SU-DHL-6 (cell line): ENCODE data around the gene DNM1L.

Experiments used
- H2AFZ ChIP-seq: fragments of 200-600 bp; sonication (generic); 2 replicates; pipeline ENCODE4 v1.6.1; 2014; ENCODE audit warnings: low read depth, mild to moderate bottlenecking, moderate library complexity, mixed read lengths, antibody characterized with exemption, low read length; ENCODE audit not compliant: severe bottlenecking
- H3F3A ChIP-seq: fragments of 200-600 bp; shearing (Covaris generic); 2 replicates; pipeline ENCODE4 v1.6.0; 2016; ENCODE audit warnings: antibody characterized with exemption, mild to moderate bottlenecking; ENCODE audit not compliant: insufficient read depth
- H3K27ac ChIP-seq: fragments of 200-600 bp; sonication (generic); 2 replicates; pipeline ENCODE4 v1.5.1; 2016; ENCODE audit warnings: low read depth, mild to moderate bottlenecking, low read length, moderate library complexity, mixed read lengths
- H3K27me3 ChIP-seq: fragments of 200-600 bp; sonication (generic), shearing (Covaris generic); 2 replicates; pipeline ENCODE4 v1.6.0; 2014; ENCODE audit warnings: mild to moderate bottlenecking, low read length
- H3K36me3 ChIP-seq: fragments of 200-600 bp; sonication (generic); 2 replicates; pipeline ENCODE4 v1.6.1; 2014; ENCODE audit warnings: mild to moderate bottlenecking, low read length, mixed read lengths
- H3K4me2 ChIP-seq: fragments of 300-600, 200-600 bp; shearing (Covaris generic), sonication (generic); 2 replicates; pipeline ENCODE4 v1.6.0; 2014; ENCODE audit warnings: low read length, low read depth, mild to moderate bottlenecking; ENCODE audit not compliant: poor library complexity, severe bottlenecking
- H3K4me3 ChIP-seq: fragments of 200-600 bp; sonication (generic); 2 replicates; pipeline ENCODE4 v1.5.1; 2014; ENCODE audit warnings: antibody characterized with exemption, low read length, mild to moderate bottlenecking, mixed read lengths; ENCODE audit not compliant: insufficient read depth, poor library complexity, severe bottlenecking
- H3K79me2 ChIP-seq: fragments of 200-600 bp; sonication (generic); 2 replicates; pipeline ENCODE4 v1.6.1; 2014; ENCODE audit warnings: mild to moderate bottlenecking, low read length, moderate library complexity; ENCODE audit not compliant: insufficient read depth
- H3K9ac ChIP-seq: fragments of 200-600 bp; sonication (generic); 2 replicates; pipeline ENCODE4 v1.7.0; 2014; ENCODE audit warnings: mild to moderate bottlenecking, low read length
- H3K9me2 ChIP-seq: fragments of 200-600 bp; sonication (generic); replicated peaks from 2 replicates; pipeline ENCODE4 v1.6.1; 2014; ENCODE audit warnings: low read length; ENCODE audit not compliant: insufficient read depth
- H3K9me3 ChIP-seq: fragments of 200-600 bp; sonication (generic); 2 replicates; pipeline ENCODE4 v1.6.1; 2014; ENCODE audit warnings: low read length, mixed read lengths; ENCODE audit not compliant: insufficient read depth
- H4K20me1 ChIP-seq: fragments of 200-600 bp; sonication (generic); 2 replicates; pipeline ENCODE4 v1.6.1; 2014; ENCODE audit warnings: low read depth, mild to moderate bottlenecking, antibody characterized with exemption, low read length, moderate library complexity, mixed read lengths
- CTCF ChIP-seq: fragments of 200-600 bp; sonication (generic); IDR thresholded peaks from one replicate; pipeline ENCODE4 v1.5.1; 2017; ENCODE audit warnings: antibody characterized with exemption, mild to moderate bottlenecking, low read length, moderate library complexity; ENCODE audit not compliant: insufficient read depth, poor library complexity, severe bottlenecking
- EZH2phosphoT487 ChIP-seq: fragments of 200-600 bp; sonication (generic), shearing (Covaris generic); conservative IDR thresholded peaks from 2 replicates; pipeline ENCODE4 v1.6.1; 2018; ENCODE audit warnings: mild to moderate bottlenecking, antibody characterized with exemption, low read length, moderate library complexity, mixed read lengths

Gene DNM1L

DNA sequence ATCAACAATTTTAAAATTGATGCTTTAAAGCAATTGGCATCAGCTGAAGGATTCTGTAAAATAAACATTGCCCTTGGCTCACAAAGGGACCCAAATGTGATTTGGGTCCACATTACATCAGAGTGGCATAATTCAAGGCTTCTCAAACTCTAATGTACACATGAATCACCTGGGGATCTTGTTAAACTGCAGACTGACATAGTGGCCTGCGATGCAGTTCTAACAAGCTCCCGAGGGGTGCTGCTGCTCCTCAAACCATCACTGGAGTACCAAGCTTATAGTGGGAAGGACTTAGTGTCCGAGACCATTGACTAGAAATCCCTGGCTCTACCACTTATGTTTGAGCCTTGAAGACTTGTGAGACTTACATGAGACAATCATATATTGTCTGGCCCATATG is 31.8 kb upstream of the DNM1L start:
- no peak overlapping the region for H3K9ac ChIP-seq
- TF ChIP-seq CTCF (no peak), EZH2phosphoT487 (no peak)
- H3K4me2 ChIP-seq = no peak overlapping the region
- no peaks in the 10 kb centered on the region for H3K9me3 ChIP-seq
- no peaks in the 10 kb centered on the region for H3K36me3 ChIP-seq
- H3K27ac ChIP-seq = no peak overlapping the region
- H3K4me3 ChIP-seq = no peak overlapping the region
- no peaks in the 10 kb centered on the region for H3K79me2 ChIP-seq
- no peak overlapping the region for H2AFZ ChIP-seq
- H3K9me2 ChIP-seq = no peaks in the 10 kb centered on the region
- H3K27me3 ChIP-seq = no peaks in the 10 kb centered on the region
- H4K20me1 ChIP-seq = no peaks in the 10 kb centered on the region
- H3F3A ChIP-seq = no peaks in the 10 kb centered on the region

GRCh38 chr12:32650508-32650907 is 28.6 kb upstream of the DNM1L start:
- Histone ChIP-seq H2AFZ (no peak overlapping the region), H3F3A (no peaks in the 10 kb centered on the region), H3K9ac (no peak overlapping the region), H3K36me3 (no peaks in the 10 kb centered on the region), H3K27me3 (no peaks in the 10 kb centered on the region), H3K9me3 (no peaks in the 10 kb centered on the region), H3K79me2 (no peaks in the 10 kb centered on the region), H3K4me3 (no peak overlapping the region), H3K9me2 (no peaks in the 10 kb centered on the region), H3K27ac (no peak overlapping the region), H4K20me1 (no peaks in the 10 kb centered on the region), H3K4me2 (no peak overlapping the region)
- no peak for TF ChIP-seq CTCF
- TF ChIP-seq EZH2phosphoT487 = no peak

- Histone ChIP-seq H3K9me2 (no peaks in the 10 kb centered on the region), H3K4me2 (no peak overlapping the region), H3F3A (no peaks in the 10 kb centered on the region), H4K20me1 (no peaks in the 10 kb centered on the region), H3K27ac (no peak overlapping the region), H3K9ac (no peak overlapping the region), H3K4me3 (no peak overlapping the region), H2AFZ (no peak overlapping the region), H3K27me3 (no peaks in the 10 kb centered on the region), H3K36me3 (no peaks in the 10 kb centered on the region), H3K79me2 (no peaks in the 10 kb centered on the region), H3K9me3 (no peaks in the 10 kb centered on the region)
- TF ChIP-seq EZH2phosphoT487 (no peak), CTCF (no peak)
Measured at GRCh38 chr12:32651151-32651955, 27.7 kb upstream of the DNM1L start.
